ENCODE results near the gene HRAS.

The HRAS gene

DNA sequence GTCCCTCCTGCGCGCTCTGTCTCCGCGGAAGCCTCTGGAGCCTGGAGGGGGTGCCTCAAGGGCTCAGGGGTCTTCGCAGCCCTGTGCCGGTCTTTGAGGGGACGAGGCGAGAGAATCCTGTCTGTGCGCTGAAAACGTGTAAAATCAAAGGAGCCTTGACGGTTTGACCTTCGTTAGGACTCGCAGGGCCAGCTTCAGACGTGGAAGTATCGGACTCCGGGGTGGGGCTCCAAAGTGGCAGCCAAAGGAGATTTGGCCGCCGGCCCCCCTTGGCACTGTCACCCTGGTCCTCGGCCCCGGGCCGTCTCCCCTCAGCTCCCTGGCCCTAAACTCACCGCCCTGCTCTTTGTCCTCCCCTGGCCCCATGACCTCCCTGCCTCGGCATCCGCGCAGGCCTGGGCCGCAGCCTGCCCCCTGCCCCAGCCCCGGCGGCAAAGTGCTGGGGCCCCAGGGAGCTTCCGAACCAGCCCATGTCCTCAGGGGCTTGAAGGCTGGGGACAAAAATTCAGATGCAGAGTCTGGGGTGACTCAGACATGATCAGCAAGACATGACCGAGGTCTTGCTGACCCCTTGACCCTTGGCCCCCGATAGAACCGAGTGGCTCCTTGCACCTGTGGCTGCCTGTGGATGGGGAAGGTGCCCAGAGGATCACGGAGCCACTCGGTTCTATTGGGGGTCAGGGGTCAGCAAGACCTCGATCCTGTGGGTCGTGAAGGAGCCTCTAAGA, 33.9 kb upstream of the HRAS start:
- TF ChIP-seq POLR2AphosphoS5 (IDR thresholded peaks at IDR 0.05; ENCODE audit: low read depth, low read length) (no peak), SIN3A (IDR thresholded peaks at IDR 0.05; ENCODE audit: borderline replicate concordance, insufficient read depth, low read length) (no peak), FOXP2 (optimal IDR thresholded peaks at IDR 0.05; ENCODE audit: borderline replicate concordance, extremely low read depth, extremely low read length, insufficient read depth) (no peak), TAF1 (IDR thresholded peaks at IDR 0.05; ENCODE audit: borderline replicate concordance, insufficient read depth, low read length) (no peak)
- TF ChIP-seq, protein P1, sequence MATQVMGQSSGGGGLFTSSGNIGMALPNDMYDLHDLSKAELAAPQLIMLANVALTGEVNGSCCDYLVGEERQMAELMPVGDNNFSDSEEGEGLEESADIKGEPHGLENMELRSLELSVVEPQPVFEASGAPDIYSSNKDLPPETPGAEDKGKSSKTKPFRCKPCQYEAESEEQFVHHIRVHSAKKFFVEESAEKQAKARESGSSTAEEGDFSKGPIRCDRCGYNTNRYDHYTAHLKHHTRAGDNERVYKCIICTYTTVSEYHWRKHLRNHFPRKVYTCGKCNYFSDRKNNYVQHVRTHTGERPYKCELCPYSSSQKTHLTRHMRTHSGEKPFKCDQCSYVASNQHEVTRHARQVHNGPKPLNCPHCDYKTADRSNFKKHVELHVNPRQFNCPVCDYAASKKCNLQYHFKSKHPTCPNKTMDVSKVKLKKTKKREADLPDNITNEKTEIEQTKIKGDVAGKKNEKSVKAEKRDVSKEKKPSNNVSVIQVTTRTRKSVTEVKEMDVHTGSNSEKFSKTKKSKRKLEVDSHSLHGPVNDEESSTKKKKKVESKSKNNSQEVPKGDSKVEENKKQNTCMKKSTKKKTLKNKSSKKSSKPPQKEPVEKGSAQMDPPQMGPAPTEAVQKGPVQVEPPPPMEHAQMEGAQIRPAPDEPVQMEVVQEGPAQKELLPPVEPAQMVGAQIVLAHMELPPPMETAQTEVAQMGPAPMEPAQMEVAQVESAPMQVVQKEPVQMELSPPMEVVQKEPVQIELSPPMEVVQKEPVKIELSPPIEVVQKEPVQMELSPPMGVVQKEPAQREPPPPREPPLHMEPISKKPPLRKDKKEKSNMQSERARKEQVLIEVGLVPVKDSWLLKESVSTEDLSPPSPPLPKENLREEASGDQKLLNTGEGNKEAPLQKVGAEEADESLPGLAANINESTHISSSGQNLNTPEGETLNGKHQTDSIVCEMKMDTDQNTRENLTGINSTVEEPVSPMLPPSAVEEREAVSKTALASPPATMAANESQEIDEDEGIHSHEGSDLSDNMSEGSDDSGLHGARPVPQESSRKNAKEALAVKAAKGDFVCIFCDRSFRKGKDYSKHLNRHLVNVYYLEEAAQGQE (IDR thresholded peaks at IDR 0.05; ENCODE audit: insufficient read depth in 1 of 2, low read depth in 2 of 2, low read length in 2 of 2), result no peak

DNA sequence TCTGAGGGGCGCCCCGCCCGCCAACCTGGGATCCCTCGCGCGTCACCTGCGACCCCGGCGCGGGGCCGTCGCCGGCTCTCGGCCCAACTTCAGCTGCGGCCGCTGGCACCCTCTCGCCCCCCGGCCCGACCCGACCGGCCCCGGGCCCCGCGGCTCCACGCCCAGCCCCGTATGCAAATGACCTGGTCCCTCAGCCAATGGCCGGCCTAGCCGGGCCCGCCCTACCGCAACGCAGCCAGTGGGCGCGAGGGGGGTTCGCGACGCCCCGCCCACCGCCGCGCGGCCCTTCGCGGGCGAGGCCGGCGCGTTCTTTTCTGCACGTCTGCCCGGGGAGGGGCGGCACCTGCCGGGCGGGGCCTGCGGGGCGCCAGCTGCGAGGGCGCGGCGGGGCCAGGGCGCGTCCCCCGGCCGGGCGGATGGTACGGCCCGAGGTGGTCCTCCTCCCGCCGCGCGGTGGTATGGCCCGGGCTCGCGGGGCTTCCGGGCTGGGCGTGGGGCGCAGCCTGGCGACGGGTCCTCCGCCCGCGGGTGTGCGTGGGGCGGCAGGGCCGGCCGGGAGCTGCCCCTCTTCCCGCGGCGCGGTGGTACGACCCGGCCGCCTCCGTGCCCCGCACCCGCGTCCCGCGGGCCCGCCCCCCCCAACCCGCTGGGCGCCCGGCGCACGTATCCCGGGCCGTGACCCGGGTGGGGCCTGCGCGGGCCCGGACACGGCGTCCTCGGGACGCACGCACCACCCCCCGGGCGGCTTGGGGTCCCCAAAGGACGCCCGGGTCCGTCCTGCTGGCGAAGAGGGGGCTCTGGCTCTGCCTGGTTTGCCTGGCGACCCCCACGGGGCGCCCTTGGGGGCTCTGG, 33.2 kb upstream of the HRAS start:
- TF ChIP-seq POLR2AphosphoS5 (IDR thresholded peaks at IDR 0.05; ENCODE audit: low read depth, low read length) (0 out of 2 replicates have a peak, but pooled peaks have one; percentile 6), TAF1 (IDR thresholded peaks at IDR 0.05; ENCODE audit: borderline replicate concordance, insufficient read depth, low read length) (peak; percentile 34; the same call in 1 of the 2 replicates), FOXP2 (optimal IDR thresholded peaks at IDR 0.05; ENCODE audit: borderline replicate concordance, extremely low read depth, extremely low read length, insufficient read depth) (no peak)

DNA sequence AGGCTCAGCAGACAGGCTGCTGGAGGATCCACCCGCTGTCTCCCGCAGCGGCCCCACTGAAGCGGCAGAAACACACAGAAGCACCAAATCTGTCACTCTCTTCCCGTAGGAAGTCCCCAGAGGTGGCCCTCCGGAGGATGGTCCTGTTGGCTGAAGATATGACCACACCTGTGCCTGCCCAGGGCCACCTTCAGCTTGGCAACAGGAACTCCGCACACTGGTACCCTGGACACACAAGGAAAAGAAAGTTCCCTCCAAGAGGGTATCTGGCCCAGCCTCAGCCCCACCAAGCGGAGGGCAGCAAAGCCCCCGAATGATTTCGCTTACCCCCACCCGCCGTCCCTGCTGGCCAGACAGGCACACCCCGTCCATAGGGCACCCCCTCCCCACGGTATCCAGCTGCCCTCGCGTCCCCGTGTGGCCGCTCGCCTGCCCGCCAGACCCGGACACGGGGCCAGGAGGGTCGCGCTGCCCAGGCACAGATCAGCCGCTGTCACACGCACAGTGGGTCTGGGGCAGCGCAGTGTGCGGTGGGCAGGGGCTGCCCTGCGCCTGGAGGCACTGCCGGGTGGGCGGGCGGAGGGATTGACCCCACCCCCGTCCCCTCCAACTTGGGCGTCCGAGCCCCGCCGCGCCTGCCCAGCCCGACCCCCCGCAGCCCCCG, 32.4 kb upstream of the HRAS start:
- no peak for TF ChIP-seq POLR2AphosphoS5 (IDR thresholded peaks at IDR 0.05; ENCODE audit: low read depth, low read length)
- TF ChIP-seq FOXP2 (optimal IDR thresholded peaks at IDR 0.05; ENCODE audit: borderline replicate concordance, extremely low read depth, extremely low read length, insufficient read depth), result peak; percentile 3

DNA sequence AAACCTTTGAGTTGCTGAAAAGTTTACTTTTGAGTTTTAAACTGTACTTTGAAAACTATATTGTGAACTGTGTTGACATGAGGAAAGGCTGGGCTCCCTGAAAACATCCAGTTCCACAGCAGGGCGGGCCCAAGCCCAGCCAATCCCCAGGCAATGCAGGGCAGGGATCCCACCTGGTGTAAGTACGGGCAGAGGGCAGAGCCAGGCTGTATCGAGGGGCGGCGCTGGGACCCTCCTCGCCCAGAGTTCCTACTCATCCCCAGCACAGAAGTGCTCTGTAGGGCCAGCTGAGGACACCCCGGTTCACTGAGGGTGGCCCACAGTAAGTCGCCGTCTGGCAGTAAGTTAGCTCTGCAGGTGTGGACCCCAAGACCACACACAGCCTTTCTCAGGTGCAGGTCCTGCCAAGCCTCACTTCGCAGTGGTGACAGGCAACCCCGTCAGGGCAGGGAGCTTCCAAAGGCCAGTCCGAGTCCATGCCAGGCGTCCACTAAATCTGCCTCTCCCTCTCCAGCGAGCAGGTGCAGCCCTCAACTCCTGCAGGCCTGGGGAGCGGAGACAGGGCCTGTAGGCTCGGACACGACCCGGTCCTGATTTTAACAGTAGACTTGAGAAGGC, 31.7 kb upstream of the HRAS start:
- TF ChIP-seq TAF1 (IDR thresholded peaks at IDR 0.05; ENCODE audit: borderline replicate concordance, insufficient read depth, low read length) (no peak), FOXP2 (optimal IDR thresholded peaks at IDR 0.05; ENCODE audit: borderline replicate concordance, extremely low read depth, extremely low read length, insufficient read depth) (no peak), SIN3A (IDR thresholded peaks at IDR 0.05; ENCODE audit: borderline replicate concordance, insufficient read depth, low read length) (no peak), POLR2AphosphoS5 (IDR thresholded peaks at IDR 0.05; ENCODE audit: low read depth, low read length) (no peak)
- TF ChIP-seq, protein P1 (IDR thresholded peaks at IDR 0.05; ENCODE audit: insufficient read depth in 1 of 2, low read depth in 2 of 2, low read length in 2 of 2), result no peak

DNA sequence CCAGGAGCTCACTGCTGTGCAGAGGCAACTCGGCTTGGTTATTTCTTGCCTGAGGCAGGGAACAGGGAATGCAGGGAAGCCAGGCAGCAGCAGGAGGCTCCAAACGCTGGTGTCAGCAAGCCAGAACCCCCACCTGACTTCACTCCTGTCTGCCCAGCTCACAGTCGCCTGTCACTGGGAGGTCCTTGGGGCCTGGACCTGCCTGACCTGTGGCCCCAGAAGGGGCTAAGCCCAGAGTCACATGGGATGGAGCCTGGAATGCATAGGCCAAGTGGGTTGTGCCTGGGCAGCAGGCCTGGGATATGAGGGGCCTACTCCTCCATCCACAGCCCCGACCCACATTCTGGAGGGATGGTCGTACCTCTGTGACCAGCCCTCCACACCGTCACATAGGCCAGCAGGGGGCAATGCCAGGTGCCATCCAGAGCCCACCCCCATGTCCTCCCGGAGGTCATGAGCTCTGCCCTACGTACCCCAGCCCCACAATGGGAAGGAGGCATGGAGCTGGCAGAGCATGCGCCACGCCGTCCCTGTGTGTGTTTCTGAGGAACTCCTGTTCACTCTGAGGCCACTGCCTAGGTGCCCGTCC, 30.6 kb upstream of the HRAS start:
- 0 out of 2 replicates have a peak, but pooled peaks have one; percentile 40 for TF ChIP-seq POLR2AphosphoS5 (IDR thresholded peaks at IDR 0.05; ENCODE audit: low read depth, low read length)
- no peak for TF ChIP-seq FOXP2 (optimal IDR thresholded peaks at IDR 0.05; ENCODE audit: borderline replicate concordance, extremely low read depth, extremely low read length, insufficient read depth)

DNA sequence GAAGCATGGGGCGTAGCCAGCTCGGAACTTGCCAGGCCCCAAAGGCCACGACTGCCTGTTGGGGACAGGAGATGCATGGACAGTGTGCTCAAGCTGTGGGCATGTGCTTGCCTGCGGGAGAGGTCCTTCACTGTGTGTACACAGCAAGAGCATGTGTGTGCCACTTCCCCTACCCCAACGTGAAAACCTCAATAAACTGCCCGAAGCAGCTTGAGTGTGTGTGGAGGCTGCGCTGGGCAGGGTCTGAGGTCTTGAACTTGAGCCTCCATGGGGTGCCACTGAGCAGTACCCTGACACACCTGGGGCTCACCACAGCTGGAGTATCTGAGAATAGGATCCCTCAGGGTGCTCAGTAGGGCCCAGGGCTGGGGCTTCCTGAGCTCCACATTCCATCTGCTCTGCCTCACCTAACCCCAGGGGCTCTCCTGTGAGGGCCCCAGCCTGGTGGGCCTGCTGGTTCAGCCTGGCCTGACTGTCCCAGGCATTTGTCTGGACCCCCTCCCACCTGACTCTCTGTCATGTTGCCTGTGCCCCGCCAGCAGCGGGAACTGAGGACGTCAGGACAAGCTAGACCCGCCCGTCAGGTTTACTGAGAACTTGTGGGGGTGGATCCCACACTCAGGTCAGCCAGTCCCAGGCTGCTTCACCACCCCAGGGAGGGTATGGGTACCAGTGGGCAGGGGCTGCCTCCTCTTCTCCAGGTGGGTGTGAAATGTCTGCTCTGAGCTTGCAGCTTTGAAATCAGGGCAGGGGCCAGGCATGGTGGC, 28.6 kb upstream of the HRAS start:
- TF ChIP-seq TAF1 (IDR thresholded peaks at IDR 0.05; ENCODE audit: borderline replicate concordance, insufficient read depth, low read length) (no peak), SIN3A (IDR thresholded peaks at IDR 0.05; ENCODE audit: borderline replicate concordance, insufficient read depth, low read length) (no peak)
